ENCODE data around the gene POLR1A.

The POLR1A gene

DNA sequence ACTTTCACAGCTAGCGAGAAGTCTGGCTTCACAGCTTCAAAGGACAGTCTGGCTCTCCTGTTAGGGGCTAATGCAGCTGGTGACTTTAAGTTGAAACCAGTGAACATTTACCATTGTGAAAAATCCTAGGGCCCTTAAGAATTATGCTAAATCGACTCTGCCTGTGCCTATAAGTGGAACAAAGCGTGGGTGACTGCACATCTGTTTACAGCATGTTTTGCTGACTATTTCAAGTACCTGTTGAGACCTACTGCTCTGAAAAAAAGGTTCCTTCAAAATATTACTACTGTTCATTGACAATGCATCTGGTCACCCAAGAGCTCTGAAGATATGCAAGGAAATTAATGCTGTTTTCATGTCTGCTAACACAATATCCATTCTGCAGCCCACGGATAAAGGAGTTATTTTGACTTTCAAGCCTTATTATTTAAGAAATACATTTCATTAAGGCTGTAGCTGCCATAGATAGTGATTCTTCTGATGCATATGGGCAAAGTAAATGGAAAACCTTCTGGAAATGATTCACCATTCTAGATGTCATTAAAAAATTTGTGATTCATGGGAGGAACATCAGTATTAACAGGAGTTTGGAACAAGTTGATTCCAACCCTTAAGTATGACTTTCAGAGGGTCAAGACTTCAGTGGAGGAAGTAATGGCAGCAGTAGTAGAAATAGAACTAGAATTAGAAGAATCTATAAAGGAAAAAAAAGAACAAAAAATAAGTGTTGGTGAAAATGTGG, 48.9 kb downstream of the POLR1A start:
- no peak for DNase-seq

DNA sequence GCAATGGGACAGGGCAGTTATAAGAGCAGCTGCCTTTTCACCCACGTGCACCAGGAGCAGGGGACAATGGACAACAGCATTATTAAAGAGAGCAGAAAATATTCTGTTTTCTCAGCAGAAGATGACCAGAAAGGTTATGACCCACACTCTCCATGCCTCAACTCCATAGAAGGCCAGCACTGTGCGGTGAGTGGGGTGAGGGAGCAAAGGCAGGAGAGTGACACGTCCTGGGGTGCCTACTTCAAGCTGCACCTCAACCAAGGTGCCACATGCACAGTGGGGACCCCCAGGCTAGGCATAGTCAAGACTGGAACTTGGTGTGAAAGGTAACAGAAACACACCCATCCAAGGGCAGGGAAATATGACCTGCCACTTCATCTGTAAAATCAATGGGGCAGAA, 50.4 kb downstream of the POLR1A start:
- DNase-seq = no peak

DNA sequence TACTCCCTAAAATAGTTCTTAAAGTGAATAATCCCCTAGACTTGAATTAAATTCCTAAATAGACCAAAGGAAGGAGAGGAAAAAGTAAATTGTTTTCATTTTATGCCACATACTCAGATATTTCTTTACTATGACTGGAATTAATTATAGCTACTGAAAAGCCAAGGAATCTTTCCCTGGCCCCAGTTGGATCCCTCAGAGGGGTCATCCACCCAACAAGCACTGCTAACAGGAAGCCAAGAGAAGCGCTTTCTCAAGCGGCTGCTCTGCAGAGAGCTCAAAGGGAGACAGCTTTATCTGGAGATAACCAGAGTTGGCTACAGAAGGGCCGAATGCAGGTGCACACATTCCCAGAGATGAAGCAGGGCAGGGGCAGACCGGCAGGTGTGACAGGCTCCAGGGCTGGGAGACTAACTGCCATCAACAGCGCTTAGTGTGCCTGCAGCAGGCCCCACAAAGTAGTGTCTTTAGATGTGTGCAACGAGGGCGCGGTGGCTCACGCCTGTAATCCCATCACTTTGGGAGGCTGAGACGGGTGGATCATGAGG, 51.1 kb downstream of the POLR1A start:
- no peak for DNase-seq

DNA sequence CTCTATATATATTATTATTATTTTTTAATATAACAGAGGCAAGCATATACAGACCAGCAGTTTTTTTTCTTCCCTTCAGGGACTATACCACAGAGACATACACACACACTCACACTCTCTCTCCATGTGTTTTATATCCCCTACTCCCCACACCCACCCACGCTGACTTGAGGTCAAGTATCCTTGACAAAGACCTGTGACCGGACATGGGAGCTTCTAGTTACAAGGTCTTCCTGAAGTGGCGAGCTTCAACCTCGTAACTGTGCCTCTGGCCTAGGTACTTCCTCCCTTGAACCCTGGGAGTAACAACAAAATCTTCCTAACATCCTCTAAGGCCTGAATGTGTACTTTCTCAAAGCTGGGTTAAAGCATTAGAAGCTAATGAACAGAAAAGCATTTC, 52.5 kb downstream of the POLR1A start:
- no peak for DNase-seq

DNA sequence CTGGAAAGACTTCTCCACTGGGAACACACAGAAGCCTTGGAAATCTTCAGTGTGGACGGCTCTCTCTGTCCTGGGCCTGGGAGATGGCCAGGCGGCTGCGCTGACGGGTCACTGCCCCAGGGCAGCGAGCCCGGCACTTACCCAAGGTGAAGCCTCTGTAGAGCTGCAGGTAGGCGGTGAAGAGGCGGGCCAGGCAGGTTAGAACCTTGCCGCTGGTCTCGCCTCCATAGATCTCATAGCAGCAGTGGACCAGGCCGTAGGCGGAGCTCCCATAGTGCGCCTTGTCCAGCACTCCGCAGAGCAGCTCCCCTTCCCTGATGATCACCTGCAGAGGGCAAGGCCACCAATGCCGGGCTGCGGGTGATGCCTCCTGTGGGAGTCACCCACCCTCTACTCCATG, 53.0 kb downstream of the POLR1A start:
- no peak for DNase-seq

DNA sequence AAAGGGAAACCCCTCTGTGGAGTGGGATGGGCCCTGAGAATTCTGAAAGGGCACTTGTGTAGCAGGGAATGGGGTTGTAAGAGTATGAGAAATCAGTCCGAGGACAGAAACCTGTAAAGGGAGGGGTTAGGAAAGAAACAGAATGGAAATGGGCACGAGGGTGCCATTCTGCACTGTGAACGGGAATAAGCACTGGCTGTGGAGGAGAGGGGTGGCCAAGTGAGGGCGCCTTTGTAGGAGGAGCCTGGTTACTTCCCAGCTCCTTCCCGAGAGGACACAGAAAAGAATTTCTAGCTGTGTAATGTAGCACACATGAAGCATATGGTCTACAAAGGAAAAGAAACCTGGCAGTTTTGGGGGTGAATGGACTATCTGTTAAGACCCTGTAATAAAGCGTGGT, 53.4 kb downstream of the POLR1A start:
- no peak for DNase-seq

DNA sequence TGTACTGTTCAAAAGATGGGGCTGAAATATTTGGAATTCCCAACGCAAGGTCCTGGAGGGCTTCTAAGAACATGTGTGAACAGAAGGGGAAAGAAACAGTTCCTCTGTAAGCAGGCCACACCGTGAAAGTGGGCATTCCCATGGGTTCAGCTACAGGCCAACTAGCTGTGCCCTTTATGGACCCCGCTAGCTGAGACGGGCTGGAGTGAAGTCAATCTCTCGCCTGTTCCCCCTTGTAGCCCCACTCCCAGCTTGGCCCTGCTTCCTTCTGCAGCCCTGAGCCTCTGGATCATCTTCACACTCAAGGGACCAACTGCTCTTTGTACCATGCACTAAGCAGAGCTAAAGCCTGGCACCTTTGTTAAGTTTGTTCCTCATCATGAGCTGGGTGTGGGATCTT, 55.4 kb downstream of the POLR1A start:
- no peak for DNase-seq

DNA sequence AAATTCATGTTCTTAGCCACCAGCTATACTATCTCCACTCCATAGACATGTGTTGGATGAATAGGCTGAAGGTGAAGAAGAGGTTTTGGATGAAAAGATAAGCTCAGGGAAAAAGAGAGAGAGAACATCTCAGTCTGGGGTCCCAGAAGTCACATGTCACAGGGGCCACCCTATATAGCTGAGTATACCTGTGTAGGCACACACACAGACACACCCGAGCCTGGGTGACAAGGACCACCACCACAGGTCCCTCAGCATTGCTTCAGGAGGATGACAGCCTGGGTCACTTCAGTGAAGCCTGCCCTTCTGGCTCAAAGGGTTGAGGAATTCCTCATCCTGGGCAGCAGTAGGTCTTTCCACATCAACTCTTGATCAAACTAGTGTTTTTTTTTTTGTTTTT, 56.2 kb downstream of the POLR1A start:
- no peak for DNase-seq

DNA sequence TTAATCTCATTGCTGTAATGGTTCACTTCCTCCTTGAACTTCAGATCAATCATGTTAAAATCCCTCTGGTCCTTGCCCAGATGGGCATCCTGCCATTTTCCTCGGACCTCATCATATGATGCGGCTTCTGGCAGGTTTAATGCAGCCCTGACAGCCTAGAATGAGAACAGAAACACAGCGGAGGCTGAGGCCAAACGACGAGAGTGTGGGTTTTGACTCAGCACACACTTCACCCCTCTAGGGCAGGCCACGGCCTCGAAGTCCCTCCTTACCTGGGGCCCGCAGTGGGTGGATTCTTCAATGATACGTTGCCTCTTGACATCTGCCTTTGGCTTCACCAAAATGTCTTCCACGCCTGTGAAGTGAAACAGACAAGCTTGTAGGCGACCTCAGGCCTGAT, 56.8 kb downstream of the POLR1A start:
- peak; percentile 35 for DNase-seq

DNA sequence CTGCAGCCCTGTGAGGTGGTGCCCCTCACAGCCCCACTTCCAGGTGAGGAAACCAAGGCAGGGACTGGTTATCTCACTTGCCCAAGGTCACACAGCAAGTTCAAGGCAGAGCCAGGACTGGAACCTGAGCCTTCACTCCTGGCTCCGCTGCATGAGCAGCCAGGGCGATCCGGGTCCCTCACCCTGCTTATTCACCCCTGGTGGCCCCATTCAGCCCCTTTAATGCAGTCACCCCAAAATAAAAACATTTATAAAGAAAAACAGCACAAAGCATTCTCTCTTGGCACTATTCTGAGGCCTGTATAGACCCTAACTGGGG, 57.3 kb downstream of the POLR1A start:
- DNase-seq = no peak

DNA sequence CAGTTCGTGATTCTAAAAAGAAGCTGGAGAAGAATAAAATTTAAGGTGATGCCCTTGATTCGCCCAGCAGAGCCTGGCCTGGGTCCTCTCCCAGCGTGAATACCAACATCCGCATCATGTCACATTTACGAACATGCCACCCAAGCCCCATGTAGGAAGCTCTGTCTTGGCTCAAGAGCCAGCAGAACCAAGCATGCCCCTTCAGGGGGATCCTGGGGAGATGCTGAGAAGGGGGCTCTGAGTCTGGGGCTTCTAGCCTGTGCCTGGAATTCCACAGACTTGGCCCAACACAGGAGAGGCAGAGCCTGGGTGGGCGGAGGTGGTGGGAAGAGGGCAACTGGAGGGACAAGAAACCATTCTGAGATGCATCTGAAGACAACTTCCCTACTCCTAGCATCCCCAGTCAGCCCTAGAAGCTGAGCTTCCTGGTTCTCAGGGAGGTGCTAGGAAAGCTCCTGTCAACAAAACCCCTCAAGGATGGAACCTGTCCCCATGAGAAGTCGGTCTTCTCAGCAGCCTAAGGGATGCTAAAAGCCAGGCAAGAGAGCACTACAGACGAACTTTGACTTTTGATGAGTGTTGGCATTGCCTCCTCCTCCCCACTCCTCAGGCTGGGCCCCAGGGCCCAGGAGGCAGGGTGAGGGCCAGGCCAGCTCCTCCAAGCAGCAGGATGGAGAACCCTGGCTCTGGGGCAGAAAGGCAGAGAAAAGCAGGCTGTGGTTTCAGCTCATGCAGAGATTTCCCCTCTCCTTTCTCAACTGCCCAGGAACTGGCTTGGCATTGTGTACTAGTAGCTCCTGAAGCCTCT, 57.9 kb downstream of the POLR1A start:
- no peak for DNase-seq

DNA sequence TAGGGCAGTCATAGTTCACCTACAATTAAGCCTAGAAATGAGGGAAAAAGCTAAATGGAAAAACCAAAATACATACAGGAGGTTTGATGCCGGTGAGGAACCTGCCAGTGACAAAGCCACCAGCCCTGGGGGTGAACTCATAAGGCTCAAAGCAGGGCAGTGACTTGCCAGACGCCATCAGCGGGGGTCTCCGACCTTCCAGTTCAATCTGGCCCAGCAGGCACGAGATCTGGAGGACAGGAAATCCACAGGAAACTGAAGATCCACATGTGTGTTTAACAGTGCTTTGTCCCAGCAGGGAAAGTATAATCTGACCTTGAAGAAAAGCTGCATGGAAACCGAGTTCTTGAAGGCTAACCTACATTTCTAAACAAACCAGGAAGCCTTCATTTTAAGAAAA, 60.1 kb downstream of the POLR1A start:
- DNase-seq = no peak

DNA sequence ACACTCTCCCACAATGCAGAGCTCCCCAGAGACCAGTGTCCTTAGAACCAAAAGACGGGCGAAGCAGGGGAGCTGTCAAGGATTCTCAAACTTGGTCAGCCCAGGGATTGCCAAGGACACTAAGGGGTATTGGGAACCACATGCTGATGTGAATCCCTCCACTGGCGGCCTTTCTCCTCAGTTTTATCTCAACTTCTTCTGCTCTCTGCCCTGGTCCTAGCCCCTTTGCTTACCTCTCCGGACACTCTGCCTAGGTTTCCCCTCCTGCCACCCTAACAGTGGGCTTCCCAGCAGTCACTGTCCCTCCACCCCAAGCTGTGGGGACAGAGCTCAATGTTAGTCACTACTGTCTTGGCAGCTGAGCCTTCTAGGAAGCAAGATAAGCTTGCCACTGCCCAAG, 61.1 kb downstream of the POLR1A start:
- DNase-seq = no peak

DNA sequence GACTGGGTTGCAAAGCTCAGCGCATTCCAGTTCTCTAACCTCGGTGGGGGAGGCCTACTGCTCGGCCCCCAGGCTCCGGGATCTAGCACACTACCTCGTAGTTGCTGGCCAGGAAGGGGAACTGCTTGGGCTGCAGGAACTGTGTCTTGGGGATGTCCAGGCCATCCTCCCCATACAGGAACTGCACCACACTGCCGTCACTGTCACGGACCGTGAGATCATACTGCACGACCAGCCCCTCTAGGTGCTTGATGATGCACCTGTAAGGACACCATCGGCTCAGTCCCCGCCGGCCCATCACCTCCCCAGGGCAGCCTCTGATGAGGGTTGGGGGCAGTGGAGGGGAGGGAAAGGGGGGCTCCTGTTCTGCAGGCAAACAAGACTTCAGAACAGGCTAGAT, 61.6 kb downstream of the POLR1A start:
- no peak for DNase-seq

DNA sequence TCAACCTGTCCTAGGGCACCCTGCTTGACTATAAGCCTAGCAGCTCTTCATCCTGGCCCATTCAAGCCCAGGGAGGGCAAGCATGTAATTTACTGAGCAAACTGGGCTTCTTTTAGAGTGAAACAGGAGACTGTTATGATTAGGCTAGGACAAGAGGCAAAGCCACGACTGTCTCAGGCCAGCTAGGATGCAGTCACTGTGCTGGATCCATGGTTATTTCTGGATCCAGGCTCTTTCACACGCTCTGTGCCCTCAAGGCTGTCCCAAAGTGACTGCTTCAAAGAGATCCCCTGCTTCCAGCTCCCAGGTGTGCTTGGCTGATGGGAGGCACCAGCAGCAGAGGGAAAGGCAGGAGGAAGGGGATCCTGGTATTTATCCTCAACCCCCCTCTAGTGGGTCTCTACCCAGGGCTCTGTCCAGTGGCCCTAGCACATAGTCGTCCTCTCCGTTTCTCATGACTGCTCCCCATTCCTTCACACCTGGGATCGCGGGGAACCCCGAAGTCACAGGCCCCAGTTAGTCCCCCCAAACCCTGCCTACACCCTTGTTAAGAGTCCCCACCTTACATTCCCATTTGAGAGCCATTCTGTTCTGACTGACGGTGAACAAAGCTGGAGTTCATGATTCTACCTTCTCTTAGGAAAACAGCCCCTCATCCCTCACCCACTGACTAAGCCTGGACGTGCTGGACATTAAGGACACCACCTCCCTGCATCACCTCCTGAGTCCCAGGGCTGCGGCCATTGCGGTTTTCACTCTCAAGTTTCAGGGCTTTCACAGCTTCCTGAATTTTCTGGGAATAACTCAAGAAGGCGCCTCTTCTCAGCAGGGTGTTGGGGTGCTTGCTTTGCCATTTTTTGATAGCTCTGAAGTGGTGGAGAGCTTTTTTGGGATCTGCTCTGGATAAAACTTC, 63.2 kb downstream of the POLR1A start:
- no peak for DNase-seq

DNA sequence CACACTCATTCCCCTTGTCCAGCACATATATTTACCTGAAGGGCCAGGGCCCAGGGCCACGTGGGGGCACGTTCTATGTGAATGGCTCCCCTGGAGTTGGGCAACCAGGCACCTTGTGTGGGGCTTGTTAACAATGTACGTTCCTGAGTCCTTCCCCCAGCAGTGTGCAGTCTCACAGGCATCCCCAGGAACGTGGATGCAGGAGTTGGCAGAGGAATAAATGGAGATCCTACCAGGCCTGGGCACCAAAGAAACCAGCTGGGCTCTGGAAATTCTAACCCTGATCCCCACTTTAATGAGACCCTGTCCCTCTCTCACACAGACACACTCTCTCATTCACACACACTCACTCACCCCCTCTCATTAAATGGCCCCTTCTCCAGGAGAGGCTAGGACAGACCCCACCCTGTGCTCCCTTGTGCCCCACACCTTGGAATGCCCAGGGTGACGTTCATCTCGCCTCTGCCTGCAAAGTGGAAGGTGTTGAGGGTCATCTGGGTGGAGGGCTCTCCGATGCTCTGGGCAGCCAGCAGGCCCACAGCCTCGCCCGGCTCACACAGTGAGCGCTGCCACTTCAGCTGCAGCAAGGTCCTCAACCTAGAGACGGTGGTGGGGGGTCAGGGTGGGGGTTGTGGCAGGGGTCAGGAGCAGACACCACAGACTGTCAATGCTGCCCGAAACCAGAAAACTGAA, 65.6 kb downstream of the POLR1A start:
- DNase-seq = no peak

DNA sequence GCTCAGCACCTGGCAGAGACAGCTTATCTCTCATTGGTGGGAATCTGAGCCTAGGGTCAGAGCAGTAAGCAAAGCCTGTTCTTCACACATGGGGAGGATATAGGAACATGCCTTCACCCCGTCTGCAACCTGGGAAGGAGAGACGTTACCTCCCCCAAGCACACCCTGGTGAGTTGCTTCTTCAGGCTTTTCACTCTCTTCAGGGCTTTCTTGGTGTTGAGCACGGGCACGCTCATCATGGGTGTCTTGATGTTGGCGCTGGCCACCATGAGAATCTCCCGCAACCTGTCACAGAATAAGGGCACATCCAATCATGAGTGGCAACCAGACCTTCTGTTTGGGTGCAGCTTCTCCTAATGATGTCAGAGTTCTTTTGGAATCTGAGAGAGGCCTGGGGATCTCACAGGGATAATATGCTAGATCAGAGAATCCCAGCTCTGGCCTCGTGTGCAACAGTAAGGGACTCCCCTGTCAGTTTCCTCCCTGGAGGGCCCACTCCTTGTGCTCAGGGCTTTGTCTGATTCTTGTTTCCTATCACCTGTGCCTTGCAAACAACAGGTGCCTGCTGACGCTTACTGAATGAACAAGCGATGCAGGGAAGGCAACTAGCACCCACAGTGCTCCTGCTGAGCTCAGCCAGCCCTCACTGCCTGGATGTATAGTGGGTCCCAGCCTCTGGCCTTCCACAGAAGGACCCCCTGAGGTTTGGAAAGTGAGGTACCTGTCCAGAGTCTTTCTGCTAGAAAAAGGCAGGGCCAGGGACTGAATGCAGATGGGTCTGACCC, 66.3 kb downstream of the POLR1A start:
- DNase-seq = no peak

DNA sequence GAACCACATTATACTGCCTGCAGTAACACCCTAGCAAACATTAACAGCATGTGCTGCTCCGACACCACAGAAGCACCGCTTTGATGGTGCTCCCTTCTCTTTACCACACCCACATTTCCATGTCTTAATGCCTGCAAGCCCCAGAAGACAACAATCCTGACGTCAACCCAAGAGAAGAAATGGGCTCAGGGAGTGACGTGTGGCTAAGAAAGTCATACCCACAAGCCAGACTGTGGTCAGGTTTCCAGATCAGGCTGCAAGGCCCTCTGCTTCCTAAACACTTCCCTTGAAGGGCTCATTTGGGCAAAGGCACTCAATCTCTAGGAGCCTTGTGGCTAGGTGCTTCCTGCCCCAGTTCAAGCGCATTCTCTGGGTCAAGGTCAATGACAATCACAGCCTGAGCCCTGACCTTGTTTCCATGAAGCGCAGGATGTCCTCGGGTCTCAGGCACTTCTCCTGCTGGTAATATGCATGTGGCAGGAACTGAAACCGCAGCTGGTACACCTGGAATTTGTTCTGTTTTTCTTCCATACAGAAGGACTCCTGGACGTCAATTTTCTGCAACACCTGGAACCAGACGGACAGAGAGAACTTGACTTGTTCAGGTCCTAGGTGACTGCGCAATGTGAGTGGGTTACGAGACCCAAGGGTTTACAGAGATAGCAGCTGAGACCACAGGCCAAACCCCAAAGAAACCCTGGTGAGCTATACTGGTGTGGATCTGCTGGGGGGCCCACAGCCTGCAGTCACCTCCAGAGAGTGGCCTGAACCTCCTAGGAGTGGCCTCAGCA, 67.2 kb downstream of the POLR1A start:
- no peak for DNase-seq

DNA sequence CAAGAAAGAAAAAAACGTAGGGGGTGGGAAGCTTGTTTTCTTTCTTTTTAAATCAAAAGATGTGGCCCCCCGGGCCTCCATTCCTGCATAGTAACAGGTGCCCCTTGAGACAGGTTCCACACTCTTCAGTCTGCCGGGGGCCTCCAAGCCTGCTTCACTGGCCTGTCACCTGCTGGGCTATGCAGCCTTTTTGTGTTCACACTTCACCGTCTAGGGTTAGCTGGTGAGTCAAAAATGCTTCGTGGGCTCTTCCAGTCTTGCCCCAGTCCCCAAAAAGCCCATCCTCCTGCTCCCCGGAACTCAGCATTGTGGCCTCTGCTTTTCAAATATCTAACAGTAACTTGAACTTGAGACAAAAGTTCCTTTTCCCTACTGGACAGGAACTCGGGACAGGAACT, 67.9 kb downstream of the POLR1A start:
- no peak for DNase-seq

DNA sequence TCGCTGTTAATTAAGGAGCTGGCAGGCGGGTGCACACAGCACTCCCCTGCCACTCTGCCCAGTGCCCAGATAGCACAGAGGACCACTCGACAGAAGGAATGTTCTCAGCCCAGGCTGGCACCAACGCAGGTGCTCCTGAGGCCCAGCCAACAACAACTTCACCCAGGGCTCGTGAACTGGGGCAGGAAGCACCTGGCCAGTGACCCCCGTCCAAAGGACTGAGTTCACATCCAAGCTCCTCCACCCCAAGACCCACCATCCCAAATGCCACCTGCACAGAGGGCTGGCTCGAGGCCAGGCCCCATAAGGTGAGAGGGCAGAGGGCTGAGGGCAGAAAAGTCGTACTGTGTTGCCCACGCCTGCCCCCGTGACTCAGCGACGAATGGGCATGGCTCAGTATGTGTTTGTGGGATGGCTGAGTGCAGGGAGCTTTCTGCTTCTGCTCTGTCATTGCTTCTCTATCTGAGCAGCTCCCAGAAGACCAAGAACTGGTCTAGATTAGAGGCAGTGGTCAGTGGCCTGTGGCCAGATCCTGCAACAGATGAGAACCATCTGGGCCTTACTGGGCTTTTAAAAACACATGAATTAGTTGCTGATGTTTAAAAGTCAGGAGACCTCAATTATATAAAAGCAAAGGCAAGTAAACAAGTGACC, 68.4 kb downstream of the POLR1A start:
- DNase-seq = no peak

Data from eye (tissue), 1 donor.